DND-41 (cell line): ENCODE data around the gene ANKRD39.

Experiments
- CTCF ChIP-seq: IDR thresholded peaks from 2 replicates; pipeline ENCODE4 v1.5.1; 2012; ENCODE audit warnings: borderline replicate concordance, low read length, moderate library complexity, mild to moderate bottlenecking; ENCODE audit not compliant: poor library complexity, severe bottlenecking; ENCODE audit errors: extremely low read depth
- EZH2 ChIP-seq: IDR thresholded peaks from 3 replicates; pipeline ENCODE4 v1.6.1; 2012; ENCODE audit warnings: borderline replicate concordance, low read depth, mild to moderate bottlenecking, moderate library complexity, low read length, inconsistent platforms; ENCODE audit not compliant: severe bottlenecking

- no peak for TF ChIP-seq CTCF
- no peak for TF ChIP-seq EZH2
Observed at GRCh38 chr2:96837575-96837974, 20.2 kb downstream of the ANKRD39 start.
